Effector memory CD8-positive, alpha-beta T cell (primary cell): ENCODE measurements around the gene INSRR.

ENCODE experiments used
- ATAC-seq: fragments of 150-1000 bp; cut with Tn5 transposase; replicated peaks from 2 replicates; pipeline ENCODE4 v1.10.0; 2021; ENCODE audit warnings: mild to moderate bottlenecking, moderate library complexity
- DNase-seq, 3 experiments: peaks; one replicate each; pipeline ENCODE4 v3.0.0; 2021
- H3K27ac Mint-ChIP-seq, 2 donors: one replicate each; pipeline ENCODE4 v1.8.0; 2022; ENCODE audit warnings: mild to moderate bottlenecking in 2 of 2, mixed read lengths in 2 of 2, moderate library complexity in 2 of 2
- H3K27me3 Mint-ChIP-seq, 2 donors: one replicate each; pipeline ENCODE4 v1.8.0; 2022; ENCODE audit warnings: mixed read lengths in 2 of 2
- H3K36me3 Mint-ChIP-seq: one replicate; pipeline ENCODE4 v1.8.0; 2022; ENCODE audit warnings: mild to moderate bottlenecking, moderate library complexity, mixed read lengths; ENCODE audit not compliant: insufficient read depth
- H3K4me1 Mint-ChIP-seq, 2 donors: one replicate each; pipeline ENCODE4 v1.8.0; 2022; ENCODE audit warnings: low read depth in 2 of 2, mixed read lengths in 2 of 2
- H3K4me3 Mint-ChIP-seq, 2 donors: one replicate each; pipeline ENCODE4 v1.8.0; 2022; ENCODE audit warnings: mild to moderate bottlenecking in 2 of 2, mixed read lengths in 2 of 2, moderate library complexity in 2 of 2
- H3K9me3 Mint-ChIP-seq, 2 donors: one replicate each; pipeline ENCODE4 v1.8.0; 2022; ENCODE audit warnings: mixed read lengths in 2 of 2

INSRR gene

DNA sequence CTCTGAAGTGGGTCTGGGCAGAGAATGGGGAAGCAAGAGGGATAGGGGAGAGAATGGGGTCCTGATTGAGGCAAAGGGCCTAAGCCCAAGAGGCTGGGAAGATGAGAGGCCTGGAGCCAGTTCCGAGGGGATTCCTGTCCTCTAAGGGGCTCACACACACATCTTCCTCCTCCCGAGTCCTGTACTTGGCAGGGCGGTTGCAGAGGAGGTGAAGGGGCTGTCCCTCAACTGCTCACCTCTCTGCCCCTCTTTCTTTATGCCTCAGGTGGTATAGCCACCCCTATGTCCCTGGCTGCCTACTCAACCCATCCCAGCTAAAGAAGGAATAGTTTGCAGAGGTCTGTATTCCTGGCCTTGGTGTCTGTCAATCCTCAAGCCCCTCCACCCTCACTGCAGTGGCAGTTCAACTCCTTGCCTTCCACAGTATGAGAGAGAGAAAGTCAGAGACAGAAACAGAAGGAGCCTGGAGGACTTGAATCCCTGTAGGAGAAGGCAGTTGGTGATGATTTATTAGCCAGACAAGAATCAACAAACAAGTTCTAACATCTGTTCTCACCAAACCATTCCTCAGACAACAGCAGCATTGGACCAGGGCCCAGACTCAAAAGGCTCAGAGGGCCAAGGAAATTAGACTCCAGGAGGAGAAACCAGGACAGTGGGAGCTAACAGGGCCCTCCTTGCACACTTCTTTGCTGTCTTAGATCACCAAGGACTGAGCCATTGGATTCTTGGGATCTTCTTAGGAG is 53.0 kb downstream of the INSRR start:
- no peaks in the 10 kb centered on the region for H3K27me3 Mint-ChIP-seq
- no peaks in the 10 kb centered on the region for H3K9me3 Mint-ChIP-seq
- H3K4me3 Mint-ChIP-seq, result no peak overlapping the region
- peak overlapping the region; percentile 52 to 92 for H3K27ac Mint-ChIP-seq
- H3K36me3 Mint-ChIP-seq, result peaks cover 97% of the 10 kb centered on the region
- DNase-seq (no peak), ATAC-seq (no peak)
- peaks cover 53 to 57% of the 10 kb centered on the region in 2 donors for H3K4me1 Mint-ChIP-seq

GRCh38 chr1:156804572-156805243 is 54.2 kb downstream of the INSRR start:
- Mint-ChIP-seq H3K36me3 (peaks cover 97% of the 10 kb centered on the region), H3K4me1 (peaks cover 56 to 57% of the 10 kb centered on the region in 2 donors)

GRCh38 chr1:156804026-156804425 is 54.9 kb downstream of the INSRR start:
- Mint-ChIP-seq H3K4me1 (peaks cover 51 to 53% of the 10 kb centered on the region in 2 donors), H3K27ac (peak overlapping the region; percentile 85 to 94), H3K36me3 (peaks cover 96% of the 10 kb centered on the region), H3K27me3 (no peaks in the 10 kb centered on the region), H3K4me3 (no peak overlapping the region), H3K9me3 (no peaks in the 10 kb centered on the region)
- ATAC-seq (no peak), DNase-seq (no peak)

More at GRCh38 chr1:156804572-156805243, 54.2 kb downstream of the INSRR start:
- no peak for DNase-seq
- Mint-ChIP-seq H3K4me3 (no peak overlapping the region), H3K9me3 (no peaks in the 10 kb centered on the region), H3K27ac (peak overlapping the region; percentile 85 to 94), H3K27me3 (no peaks in the 10 kb centered on the region)
- no peak for ATAC-seq

GRCh38 chr1:156803086-156803851 is 55.6 kb downstream of the INSRR start:
- Mint-ChIP-seq H3K9me3 (no peaks in the 10 kb centered on the region), H3K4me1 (peaks cover 44 to 45% of the 10 kb centered on the region in 2 donors), H3K4me3 (no peak overlapping the region), H3K36me3 (peaks cover 96% of the 10 kb centered on the region), H3K27me3 (no peaks in the 10 kb centered on the region), H3K27ac (peak overlapping the region; percentile 85 to 94)
- DNase-seq, result no peak
- ATAC-seq, result no peak

DNA sequence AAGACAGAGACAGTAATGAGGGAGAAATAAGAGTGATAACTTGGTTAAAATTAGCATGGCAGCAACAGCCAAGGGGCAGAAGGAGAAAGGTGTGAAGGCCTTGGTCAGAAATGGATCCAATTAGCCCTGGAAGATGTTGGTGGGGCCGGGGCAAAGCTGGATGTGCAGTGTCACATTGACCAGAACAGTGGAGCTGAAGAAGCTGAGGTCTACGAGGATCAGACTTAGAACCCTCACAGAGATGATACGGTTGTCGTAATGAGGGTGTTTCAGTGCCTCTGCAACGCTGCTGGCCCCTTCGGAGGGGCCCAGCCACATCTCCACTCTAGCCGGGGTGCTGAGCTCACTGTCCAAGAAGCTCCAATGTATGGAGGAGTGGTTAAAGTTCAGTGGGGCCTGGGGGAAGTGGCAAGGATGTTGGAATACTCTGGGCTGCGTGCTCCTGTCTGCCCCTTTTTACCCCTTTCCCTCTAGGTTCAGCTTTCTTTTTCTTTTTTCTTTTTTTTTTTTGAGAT is 56.4 kb downstream of the INSRR start:
- no peak overlapping the region for H3K4me3 Mint-ChIP-seq
- no peak for DNase-seq
- no peaks in the 10 kb centered on the region for H3K9me3 Mint-ChIP-seq
- peak overlapping the region; percentile 85 to 94 for H3K27ac Mint-ChIP-seq
- no peak for ATAC-seq
- H3K4me1 Mint-ChIP-seq, result peaks cover 36 to 37% of the 10 kb centered on the region in 2 donors
- no peaks in the 10 kb centered on the region for H3K27me3 Mint-ChIP-seq
- peaks cover 92% of the 10 kb centered on the region for H3K36me3 Mint-ChIP-seq

GRCh38 chr1:156801409-156802121 is 57.4 kb downstream of the INSRR start:
- peak overlapping the region; percentile 93 to 94 for H3K27ac Mint-ChIP-seq
- no peaks in the 10 kb centered on the region for H3K27me3 Mint-ChIP-seq
- ATAC-seq (peak; percentile 64), DNase-seq (no peak)
- peaks cover 30 to 33% of the 10 kb centered on the region in 2 donors for H3K4me1 Mint-ChIP-seq
- H3K36me3 Mint-ChIP-seq, result peaks cover 86% of the 10 kb centered on the region
- no peaks in the 10 kb centered on the region for H3K9me3 Mint-ChIP-seq
- H3K4me3 Mint-ChIP-seq, result peak overlapping the region; percentile 20 to 27

DNA sequence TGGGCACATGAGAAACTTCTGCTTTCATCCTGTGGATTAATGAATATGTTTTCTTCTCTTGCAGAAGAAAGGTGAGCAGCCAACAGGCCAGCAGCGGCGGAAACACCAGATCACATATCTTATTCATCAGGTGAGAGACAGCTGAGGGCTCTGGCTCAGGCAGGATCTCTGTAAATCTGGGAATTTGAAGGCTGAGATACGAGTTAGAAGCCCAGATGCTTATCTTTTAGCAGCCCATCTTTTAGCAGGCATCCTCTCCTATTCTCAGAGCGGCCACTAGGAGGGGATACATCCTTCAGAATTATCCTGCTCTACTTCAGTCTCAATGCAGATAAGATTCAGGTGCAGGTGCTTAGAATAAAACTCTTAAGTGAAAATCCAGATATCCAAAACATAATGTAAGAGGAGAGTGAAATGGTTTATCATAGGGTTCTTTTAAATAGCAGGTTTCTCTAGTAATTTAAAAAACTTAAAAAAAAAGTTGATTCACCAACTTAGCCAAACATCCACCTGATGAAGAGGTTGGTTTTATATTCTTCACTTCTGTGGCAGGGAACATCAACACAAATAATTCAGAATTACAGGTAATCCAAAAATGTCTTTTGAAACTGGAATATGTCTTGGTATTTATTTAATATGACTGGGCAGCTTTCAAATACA is 61.6 kb downstream of the INSRR start:
- peaks cover 14 to 17% of the 10 kb centered on the region in 2 donors for H3K4me1 Mint-ChIP-seq
- DNase-seq, result peak; percentile 58 to 69 (median 63)

GRCh38 chr1:156796340-156797097 is 62.4 kb downstream of the INSRR start:
- Mint-ChIP-seq H3K4me3 (no peak overlapping the region), H3K27me3 (no peaks in the 10 kb centered on the region), H3K27ac (peak overlapping the region in 1 of 2 donors; percentile 1), H3K36me3 (peaks cover 82% of the 10 kb centered on the region), H3K4me1 (peaks cover 8 to 9% of the 10 kb centered on the region in 2 donors), H3K9me3 (no peaks in the 10 kb centered on the region)
- ATAC-seq (no peak), DNase-seq (no peak)

More for the DNA sequence above, 61.6 kb downstream of the INSRR start:
- no peak overlapping the region for H3K4me3 Mint-ChIP-seq
- H3K9me3 Mint-ChIP-seq, result no peaks in the 10 kb centered on the region
- H3K36me3 Mint-ChIP-seq, result peaks cover 83% of the 10 kb centered on the region
- H3K27me3 Mint-ChIP-seq, result no peaks in the 10 kb centered on the region
- no peak overlapping the region for H3K27ac Mint-ChIP-seq
- peak; percentile 67 for ATAC-seq

GRCh38 chr1:156795787-156796186 is 63.1 kb downstream of the INSRR start:
- ATAC-seq (no peak), DNase-seq (no peak)
- Mint-ChIP-seq H3K9me3 (no peaks in the 10 kb centered on the region), H3K4me1 (peaks cover 2% of the 10 kb centered on the region in 2 donors), H3K27me3 (no peaks in the 10 kb centered on the region), H3K27ac (no peak overlapping the region), H3K36me3 (peaks cover 81% of the 10 kb centered on the region), H3K4me3 (no peak overlapping the region)

GRCh38 chr1:156795374-156795733 is 63.6 kb downstream of the INSRR start:
- ATAC-seq (no peak), DNase-seq (no peak)
- Mint-ChIP-seq H3K27ac (peak overlapping the region in 1 of 2 donors; percentile 67), H3K9me3 (no peaks in the 10 kb centered on the region), H3K36me3 (peaks cover 77% of the 10 kb centered on the region), H3K4me3 (no peak overlapping the region), H3K27me3 (no peaks in the 10 kb centered on the region), H3K4me1 (peaks cover 0 to 2% of the 10 kb centered on the region in 2 donors)

- DNase-seq, result no peak
- Mint-ChIP-seq H3K27ac (peak overlapping the region in 1 of 2 donors; percentile 67), H3K4me1 (peaks cover 0 to 2% of the 10 kb centered on the region in 2 donors), H3K9me3 (no peaks in the 10 kb centered on the region), H3K27me3 (no peaks in the 10 kb centered on the region), H3K4me3 (no peak overlapping the region), H3K36me3 (peaks cover 75% of the 10 kb centered on the region)
- ATAC-seq, result no peak
These were observed 64.2 kb downstream of the INSRR start for GRCh38 chr1:156794506-156795373.
